OCI-LY7 (cell line): ENCODE measurements around the gene RXRA. TPM values are rescaled to one million over a fixed set of nuclear protein-coding genes. Genes with fewer than 3 reads are reported as not detected.

ENCODE experiments used
- BruUV-seq: library from RNA; stranded (reverse); fragments of 400-500 nt; replicated peaks from 2 replicates; lab custom pipeline; 2021; lab: Mats Ljungman, UMichigan
- CTCF ChIA-PET: fragments of 300-600 bp; sonication (Branson Sonifier 250); formaldehyde crosslinking; loops from one replicate; lab custom pipeline; 2022; ENCODE audit warnings: antibody characterized with exemption; ENCODE audit not compliant: unreplicated experiment; lab: Charles Lee
- POLR2A ChIA-PET: fragments of 300-600 bp; sonication (Branson Sonifier 250); formaldehyde crosslinking; loops from one replicate; lab custom pipeline; 2022; ENCODE audit warnings: antibody characterized with exemption; lab: Charles Lee
- DNase-seq: peaks from one replicate; pipeline ENCODE4 v3.0.0-alpha.2; 2015; ENCODE audit warnings: low spot score
- H2AFZ ChIP-seq: fragments of 200-600 bp; sonication (generic), shearing (Covaris generic); 2 replicates; pipeline ENCODE4 v1.6.1; 2014; ENCODE audit warnings: mild to moderate bottlenecking, antibody characterized with exemption, low read length, moderate library complexity
- H3K27ac ChIP-seq: fragments of 200-600 bp; sonication (generic); 2 replicates; pipeline ENCODE4 v1.5.1; 2014; ENCODE audit warnings: mixed run types, low read depth, mild to moderate bottlenecking, moderate library complexity, low read length, inconsistent platforms; ENCODE audit not compliant: poor library complexity, severe bottlenecking
- H3K36me3 ChIP-seq: fragments of 200-600 bp; sonication (generic); 2 replicates; pipeline ENCODE4 v1.6.1; 2014; ENCODE audit warnings: mild to moderate bottlenecking, antibody characterized with exemption, low read length, moderate library complexity, mixed read lengths; ENCODE audit not compliant: insufficient read depth
- H3K4me1 ChIP-seq: fragments of 200-600 bp; sonication (generic); 2 replicates; pipeline ENCODE4 v1.5.1; 2014; ENCODE audit warnings: mild to moderate bottlenecking, low read length; ENCODE audit not compliant: insufficient read depth, poor library complexity, severe bottlenecking
- H3K4me2 ChIP-seq: fragments of 200-600 bp; sonication (generic); 2 replicates; pipeline ENCODE4 v1.6.1; 2014; ENCODE audit warnings: mild to moderate bottlenecking, low read length
- H3K4me3 ChIP-seq: fragments of 200-600 bp; sonication (generic); 2 replicates; pipeline ENCODE4 v1.5.1; 2014; ENCODE audit warnings: mild to moderate bottlenecking, low read depth, low read length; ENCODE audit not compliant: poor library complexity, severe bottlenecking
- H3K79me2 ChIP-seq: fragments of 200-600 bp; sonication (generic); 2 replicates; pipeline ENCODE4 v1.6.1; 2016; ENCODE audit warnings: low read depth, mild to moderate bottlenecking, low read length, moderate library complexity, mixed read lengths; ENCODE audit not compliant: insufficient read depth
- H3K9me2 ChIP-seq: fragments of 200-600 bp; sonication (generic); 2 replicates; pipeline ENCODE4 v1.6.1; 2016; ENCODE audit warnings: mild to moderate bottlenecking, low read length, mixed read lengths; ENCODE audit not compliant: insufficient read depth
- H3K9me3 ChIP-seq: fragments of 200-600 bp; sonication (generic); 2 replicates; pipeline ENCODE4 v1.6.1; 2014; ENCODE audit warnings: mild to moderate bottlenecking, mixed run types, low read length, mixed read lengths
- H4K20me1 ChIP-seq: fragments of 200-600 bp; sonication (generic); 2 replicates; pipeline ENCODE4 v1.6.1; 2014; ENCODE audit warnings: mild to moderate bottlenecking, antibody characterized with exemption, low read length, moderate library complexity, mixed read lengths; ENCODE audit not compliant: insufficient read depth
- CTCF ChIP-seq: fragments of 200-600 bp; sonication (generic); conservative IDR thresholded peaks from 2 replicates; pipeline ENCODE4 v1.5.1; 2014; ENCODE audit warnings: mild to moderate bottlenecking, antibody characterized with exemption, low read length, moderate library complexity, mixed read lengths
- EZH2phosphoT487 ChIP-seq: fragments of 200-600 bp; sonication (generic); IDR thresholded peaks from 2 replicates; pipeline ENCODE4 v1.6.1; 2018; ENCODE audit warnings: low read depth, borderline replicate concordance, mild to moderate bottlenecking, mixed run types, antibody characterized with exemption, low read length, moderate library complexity, mixed read lengths
- intact Hi-C: fragments of 100-400 bp; cut with micrococcal nuclease; formaldehyde crosslinking; loops from one replicate; pipeline ENCODE4 v1.10.0; 2022; ENCODE audit not compliant: unreplicated experiment
- total RNA-seq, 2 experiments: library from RNA; depleted of rRNA in 1 of 2; stranded (reverse); fragments of >200 nt in 1 of 2; shearing (Covaris generic) in 1 of 2; gene quantifications; 2 replicates each; pipeline ENCODE4 v1.2.3, GENCODE V29; 2014 to 2022

RXRA gene
- total RNA-seq, 2 experiments from 2014 or later, result 0.25 to 0.40 TPM

DNA sequence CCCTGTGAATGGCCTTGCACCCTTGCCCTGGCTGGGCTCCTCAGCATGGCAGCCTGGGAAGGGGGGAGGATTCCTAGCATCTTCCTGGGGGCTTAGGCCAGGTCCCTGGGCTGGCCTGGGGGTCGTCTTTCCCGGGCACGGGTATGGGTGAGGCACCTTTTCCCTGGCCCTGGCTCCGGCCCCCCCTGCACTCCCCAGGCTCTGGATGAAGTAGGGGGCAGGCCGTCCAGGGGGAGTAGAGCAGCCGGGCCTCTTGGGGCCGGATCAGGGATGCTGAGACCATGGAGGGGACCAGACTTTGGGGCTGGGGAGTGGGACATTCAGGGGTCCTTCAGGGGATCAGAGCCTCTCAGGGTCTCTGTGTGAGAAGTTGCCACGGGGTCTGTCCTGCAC, 6.6 kb downstream of the RXRA start:
- H4K20me1 ChIP-seq, result no peaks in the 10 kb centered on the region
- H3K4me1 ChIP-seq, result no peaks in the 10 kb centered on the region
- POLR2A ChIA-PET, result no interaction called here

GRCh38 chr9:134333234-134333873, 7.1 kb downstream of the RXRA start:
- H3K36me3 ChIP-seq, result no peaks in the 10 kb centered on the region
- no peak overlapping the region for H2AFZ ChIP-seq
- CTCF ChIA-PET, result no interaction called here
- no peaks in the 10 kb centered on the region for H3K79me2 ChIP-seq
- no peak for TF ChIP-seq EZH2phosphoT487
- no peak for TF ChIP-seq CTCF
- no peaks in the 10 kb centered on the region for H3K4me1 ChIP-seq
- H3K9me3 ChIP-seq, result no peaks in the 10 kb centered on the region
- POLR2A ChIA-PET, result no interaction called here
- intact Hi-C loops, result no loop called here
- BruUV-seq, result no TSS peak
- DNase-seq, result no peak
- H3K9me2 ChIP-seq, result no peaks in the 10 kb centered on the region
- H3K4me2 ChIP-seq, result no peak overlapping the region
- no peak overlapping the region for H3K27ac ChIP-seq
- no peak overlapping the region for H3K4me3 ChIP-seq
- no peaks in the 10 kb centered on the region for H4K20me1 ChIP-seq

More for the DNA sequence above, 6.6 kb downstream of the RXRA start:
- no peak for DNase-seq
- intact Hi-C loops, result no loop called here
- no peaks in the 10 kb centered on the region for H3K9me3 ChIP-seq
- no peak overlapping the region for H3K4me2 ChIP-seq
- H3K36me3 ChIP-seq, result no peaks in the 10 kb centered on the region
- no peak for TF ChIP-seq CTCF
- no peak overlapping the region for H3K27ac ChIP-seq
- no peak overlapping the region for H2AFZ ChIP-seq
- CTCF ChIA-PET, result no interaction called here
- H3K79me2 ChIP-seq, result no peaks in the 10 kb centered on the region
- H3K4me3 ChIP-seq, result no peak overlapping the region
- no peaks in the 10 kb centered on the region for H3K9me2 ChIP-seq
- no TSS peak for BruUV-seq

DNA sequence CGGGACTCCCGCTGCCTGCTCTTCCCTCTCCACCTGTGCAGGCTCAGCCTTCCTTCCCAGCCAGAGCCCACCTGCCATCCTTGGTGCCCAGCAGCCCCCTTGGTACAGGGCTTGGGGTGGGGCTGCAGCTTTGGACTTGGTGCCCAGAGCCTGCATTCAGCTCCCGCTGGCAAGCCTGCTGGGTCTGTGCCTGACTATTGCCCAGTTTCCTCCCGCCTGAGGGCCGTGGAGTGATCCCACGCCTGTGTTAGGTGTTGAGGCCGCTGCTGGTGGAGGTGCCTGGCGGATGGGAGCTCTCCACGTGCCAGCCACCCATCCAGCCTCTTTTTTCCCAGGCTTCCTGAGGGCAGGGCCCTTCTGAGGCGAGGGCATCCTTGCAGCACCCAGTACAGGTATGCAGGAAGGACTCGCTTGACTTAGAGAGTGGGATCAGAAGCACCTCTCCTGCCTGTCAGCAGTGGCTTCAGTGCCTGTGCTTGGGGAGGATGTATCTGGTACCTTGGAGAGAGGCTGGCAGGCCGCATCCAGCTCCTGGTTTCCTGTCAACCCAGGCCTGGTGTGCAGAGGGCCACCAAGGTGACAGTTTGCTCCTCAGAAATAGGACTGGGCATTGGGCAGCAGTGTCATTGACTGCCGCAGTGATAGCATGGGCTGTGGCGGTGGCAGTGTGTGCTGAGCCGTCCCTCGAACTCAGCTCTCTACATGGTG, 7.8 kb downstream of the RXRA start:
- H2AFZ ChIP-seq, result no peak overlapping the region
- no peaks in the 10 kb centered on the region for H3K9me2 ChIP-seq
- no peaks in the 10 kb centered on the region for H3K4me1 ChIP-seq
- no peak overlapping the region for H3K4me2 ChIP-seq
- BruUV-seq, result no TSS peak
- H3K4me3 ChIP-seq, result no peak overlapping the region
- no peaks in the 10 kb centered on the region for H3K79me2 ChIP-seq
- H3K27ac ChIP-seq, result no peak overlapping the region
- no peaks in the 10 kb centered on the region for H4K20me1 ChIP-seq
- intact Hi-C loops, result no loop called here
- no peaks in the 10 kb centered on the region for H3K9me3 ChIP-seq
- no peaks in the 10 kb centered on the region for H3K36me3 ChIP-seq
- TF ChIP-seq EZH2phosphoT487 (no peak), CTCF (no peak)
- CTCF ChIA-PET, result no interaction called here
- POLR2A ChIA-PET, result no interaction called here
- no peak for DNase-seq
